Body of pancreas (tissue), 4 donors: ENCODE data around the gene PSMD13. TPM values are rescaled to one million over a fixed set of nuclear protein-coding genes. Genes with fewer than 3 reads are reported as not detected.
"Not testable (repeated sequence)": the region's sequence is repeated elsewhere in the genome, so short reads cannot be mapped to it uniquely, and the experiment has no call there.

Experiments used
- ATAC-seq: fragments of 150-250 bp; one replicate; pipeline ENCODE4 v1.9.1; 2016
- DNase-seq, 4 donors: peaks; one replicate each; pipeline ENCODE4 v3.0.0-alpha.2; 2019
- H3K27ac ChIP-seq, 4 donors: fragments of 200-600 bp; sonication (generic); 1 replicate in 3 of 4; 2 replicates in 1 of 4; pipeline versions ENCODE4 v1.5.1 to v1.6.1; 2016 to 2019; ENCODE audit warnings: mild to moderate bottlenecking in 1 of 4, mixed read lengths in 1 of 4, moderate library complexity in 1 of 4
- H3K27me3 ChIP-seq, 2 donors: fragments of 200-600 bp; sonication (generic); one replicate each; pipeline ENCODE4 v1.6.0; 2016; ENCODE audit warnings: mild to moderate bottlenecking in 1 of 2
- H3K36me3 ChIP-seq, 2 donors: fragments of 200-600 bp; sonication (generic); replicated peaks in 1 of 2; 2 replicates each; pipeline ENCODE4 v1.5.1; 2016; ENCODE audit warnings: low read depth in 2 of 2; ENCODE audit not compliant: insufficient read depth in 1 of 2
- H3K4me1 ChIP-seq: fragments of 200-600 bp; sonication (generic); one replicate; pipeline ENCODE4 v1.6.0; 2016
- H3K4me3 ChIP-seq, 2 donors: fragments of 200-600 bp; sonication (generic); 1 replicate in 1 of 2; 2 replicates in 1 of 2; pipeline ENCODE4 v1.5.1; 2016 to 2019
- H3K9me3 ChIP-seq, 3 donors: fragments of 200-600 bp; sonication (generic); 1 replicate in 2 of 3; 2 replicates in 1 of 3; pipeline ENCODE4 v1.5.1; 2016
- CTCF ChIP-seq, 7 experiments: fragments of 450-650 bp in 4 of 7; fragments of 200-600 bp in 3 of 7; sonication (generic) in 3 of 7; IDR thresholded peaks; one replicate each; pipeline ENCODE4 v1.5.1; 2016 to 2019; ENCODE audit warnings: antibody characterized with exemption in 7 of 7
- POLR2A ChIP-seq, 3 donors: fragments of 450-650 bp; IDR thresholded peaks; one replicate each; pipeline ENCODE4 v1.6.1; 2016; ENCODE audit warnings: antibody characterized with exemption in 3 of 3, mild to moderate bottlenecking in 2 of 3
- WGBS, 2 donors: methylation state at CpG; one replicate each; pipeline ENCODE4 v1.1.5; 2017; 5-methylcytosine and 5-hydroxymethylcytosine counted together
- intact Hi-C: fragments of 100-400 bp; cut with DNase I; formaldehyde crosslinking; loops from one replicate; pipeline ENCODE4 v1.15.1; 2023
- total RNA-seq, 2 donors: library from RNA; depleted of rRNA; stranded (reverse); fragments of >200 nt; gene quantifications; one replicate each; pipeline ENCODE4 v1.1.0, GENCODE V29; 2016

The PSMD13 gene
- total RNA-seq, 2 donors from 2014 or later: 40.2 to 52.4 TPM

GRCh38 chr11:218815-219593, 17.8 kb upstream of the PSMD13 start:
- no peak overlapping the region for H3K27ac ChIP-seq
- H3K4me1 ChIP-seq: no peaks in the 10 kb centered on the region
- TF ChIP-seq CTCF (IDR thresholded peaks at IDR 0.05): no peak
- no peak for TF ChIP-seq POLR2A (IDR thresholded peaks at IDR 0.05)
- H3K9me3 ChIP-seq: no peaks in the 10 kb centered on the region
- intact Hi-C loops: no loop called here
- no peak for ATAC-seq
- no peak overlapping the region for H3K4me3 ChIP-seq
- no peaks in the 10 kb centered on the region for H3K27me3 ChIP-seq
- 91 to 93% methylated on average over 28 to 29 of the region's 29 CpGs for WGBS, 2 donors
- DNase-seq: no peak
- peaks cover 0 to 8% of the 10 kb centered on the region in 2 donors for H3K36me3 ChIP-seq

GRCh38 chr11:220641-221215, 16.0 kb upstream of the PSMD13 start:
- H3K27ac ChIP-seq, H3K27me3 ChIP-seq, H3K9me3 ChIP-seq, intact Hi-C loops, H3K4me1 ChIP-seq, DNase-seq, ATAC-seq, H3K36me3 ChIP-seq, H3K4me3 ChIP-seq: not testable (repeated sequence)
- 88 to 90% methylated on average over 2 to 3 of the region's 3 CpGs for WGBS, 2 donors

- Histone ChIP-seq H3K9me3 (no peaks in the 10 kb centered on the region), H3K4me3 (no peak overlapping the region), H3K36me3 (no peaks in the 10 kb centered on the region), H3K27ac (no peak overlapping the region), H3K27me3 (no peaks in the 10 kb centered on the region), H3K4me1 (no peaks in the 10 kb centered on the region)
- intact Hi-C loops: no loop called here
- ATAC-seq (no peak), DNase-seq (no peak)
- WGBS, 2 donors: 80 to 88% methylated on average over 7 of the region's 7 CpGs
- no peak for TF ChIP-seq CTCF (IDR thresholded peaks at IDR 0.05)
These were observed 15.2 kb upstream of the PSMD13 start for GRCh38 chr11:221539-221938.

- H3K27me3 ChIP-seq: no peaks in the 10 kb centered on the region
- no peaks in the 10 kb centered on the region for H3K4me1 ChIP-seq
- intact Hi-C loops: no loop called here
- H3K27ac ChIP-seq: no peak overlapping the region
- DNase-seq (no peak), ATAC-seq (no peak)
- TF ChIP-seq POLR2A (IDR thresholded peaks at IDR 0.05) (no peak), CTCF (IDR thresholded peaks at IDR 0.05) (no peak)
- no peak overlapping the region for H3K4me3 ChIP-seq
- WGBS, 2 donors: 83 to 96% methylated on average over 9 to 11 of the region's 14 CpGs
- H3K9me3 ChIP-seq: no peaks in the 10 kb centered on the region
- H3K36me3 ChIP-seq: no peaks in the 10 kb centered on the region
These were observed 14.6 kb upstream of the PSMD13 start for GRCh38 chr11:221998-222789.

GRCh38 chr11:223026-223789, 13.6 kb upstream of the PSMD13 start:
- ATAC-seq: no peak
- 84 to 88% methylated on average over 16 of the region's 16 CpGs for WGBS, 2 donors
- Histone ChIP-seq H3K9me3 (no peaks in the 10 kb centered on the region), H3K27me3 (no peaks in the 10 kb centered on the region), H3K4me1 (no peaks in the 10 kb centered on the region), H3K36me3 (no peaks in the 10 kb centered on the region), H3K4me3 (no peak overlapping the region), H3K27ac (no peak overlapping the region)
- no peak for TF ChIP-seq CTCF (IDR thresholded peaks at IDR 0.05)
- TF ChIP-seq POLR2A (IDR thresholded peaks at IDR 0.05): no peak
- intact Hi-C loops: no loop called here
- no peak for DNase-seq
